ENCODE measurements around the gene MILR1. TPM values are rescaled to one million over a fixed set of nuclear protein-coding genes. Genes with fewer than 3 reads are reported as not detected.
"Not testable (repeated sequence)": the region's sequence is repeated elsewhere in the genome, so short reads cannot be mapped to it uniquely, and the experiment has no call there.

Gene MILR1
- total RNA-seq, 1 donor from 2014 or later: 2.5 TPM

DNA sequence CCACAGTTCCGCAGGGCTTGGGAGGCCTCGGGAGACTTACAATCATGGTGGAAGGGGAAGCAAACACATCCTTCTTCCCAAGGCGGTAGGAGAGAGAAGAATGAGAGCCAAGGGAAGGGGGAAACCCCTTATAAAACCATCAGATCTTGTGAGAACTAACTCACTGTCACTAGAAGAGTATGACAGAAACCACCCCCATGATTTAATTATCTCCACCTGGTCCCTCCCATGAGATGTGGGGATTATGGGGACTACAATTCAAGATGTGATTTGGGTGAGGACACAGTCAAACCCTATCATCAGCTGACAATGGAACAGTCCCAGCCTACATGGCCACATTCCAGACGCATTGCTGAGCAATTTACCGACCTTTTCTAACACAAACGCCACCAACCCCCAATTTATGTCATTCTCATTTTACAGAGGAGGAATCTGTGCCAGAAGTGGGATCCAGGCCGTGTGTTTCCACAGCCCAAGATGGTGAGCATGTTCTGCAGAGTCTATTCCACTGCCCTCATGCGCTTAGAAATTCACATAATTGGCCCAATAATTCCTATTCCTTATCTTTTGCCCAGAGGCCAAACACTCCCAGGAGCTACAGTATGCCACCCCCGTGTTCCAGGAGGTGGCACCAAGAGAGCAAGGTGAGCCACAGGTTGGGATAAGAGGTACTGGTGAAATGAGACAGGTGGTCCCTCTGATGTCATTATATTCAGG, 17.3 kb downstream of the MILR1 start:
- no peaks in the 10 kb centered on the region for H3K36me3 ChIP-seq
- no peaks in the 10 kb centered on the region for H3K27me3 ChIP-seq (ENCODE audit: low read depth)
- no peak overlapping the region for H3K27ac ChIP-seq (replicated peaks)
- TF ChIP-seq, protein P1, sequence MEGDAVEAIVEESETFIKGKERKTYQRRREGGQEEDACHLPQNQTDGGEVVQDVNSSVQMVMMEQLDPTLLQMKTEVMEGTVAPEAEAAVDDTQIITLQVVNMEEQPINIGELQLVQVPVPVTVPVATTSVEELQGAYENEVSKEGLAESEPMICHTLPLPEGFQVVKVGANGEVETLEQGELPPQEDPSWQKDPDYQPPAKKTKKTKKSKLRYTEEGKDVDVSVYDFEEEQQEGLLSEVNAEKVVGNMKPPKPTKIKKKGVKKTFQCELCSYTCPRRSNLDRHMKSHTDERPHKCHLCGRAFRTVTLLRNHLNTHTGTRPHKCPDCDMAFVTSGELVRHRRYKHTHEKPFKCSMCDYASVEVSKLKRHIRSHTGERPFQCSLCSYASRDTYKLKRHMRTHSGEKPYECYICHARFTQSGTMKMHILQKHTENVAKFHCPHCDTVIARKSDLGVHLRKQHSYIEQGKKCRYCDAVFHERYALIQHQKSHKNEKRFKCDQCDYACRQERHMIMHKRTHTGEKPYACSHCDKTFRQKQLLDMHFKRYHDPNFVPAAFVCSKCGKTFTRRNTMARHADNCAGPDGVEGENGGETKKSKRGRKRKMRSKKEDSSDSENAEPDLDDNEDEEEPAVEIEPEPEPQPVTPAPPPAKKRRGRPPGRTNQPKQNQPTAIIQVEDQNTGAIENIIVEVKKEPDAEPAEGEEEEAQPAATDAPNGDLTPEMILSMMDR (IDR thresholded peaks at IDR 0.05; ENCODE audit: borderline replicate concordance): no peak
- intact Hi-C loops (cut with micrococcal nuclease): no loop called here
- no peaks in the 10 kb centered on the region for H3K9me3 ChIP-seq (replicated peaks)
- H3K4me1 ChIP-seq: peaks cover 2% of the 10 kb centered on the region
- no peak for DNase-seq
- H3K4me3 ChIP-seq: no peak overlapping the region

DNA sequence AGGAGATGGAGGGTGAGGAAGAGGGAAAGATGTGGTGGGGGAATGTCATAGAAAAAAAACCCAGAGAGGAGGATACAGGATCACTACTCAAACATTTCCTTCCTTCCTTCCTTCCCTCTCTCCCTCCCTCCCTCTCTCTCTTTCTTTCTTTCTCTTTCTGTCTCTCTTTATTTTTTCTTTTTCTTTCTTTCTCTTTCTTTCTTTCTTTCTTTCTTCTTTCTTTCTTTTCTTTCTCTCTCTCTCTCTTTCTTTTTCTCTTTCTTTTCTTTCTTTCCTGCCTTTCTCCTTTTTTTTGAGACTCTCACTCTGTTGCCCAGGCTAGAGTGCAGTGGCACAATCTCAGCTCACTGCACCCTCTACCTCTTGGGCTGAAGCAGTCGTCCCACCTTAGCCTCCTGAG, 17.9 kb downstream of the MILR1 start:
- intact Hi-C loops (cut with micrococcal nuclease); H3K27ac ChIP-seq (replicated peaks); H3K36me3 ChIP-seq; H3K4me1 ChIP-seq; H3K9me3 ChIP-seq (replicated peaks); DNase-seq; H3K4me3 ChIP-seq; H3K27me3 ChIP-seq (ENCODE audit: low read depth): not testable (repeated sequence)

DNA sequence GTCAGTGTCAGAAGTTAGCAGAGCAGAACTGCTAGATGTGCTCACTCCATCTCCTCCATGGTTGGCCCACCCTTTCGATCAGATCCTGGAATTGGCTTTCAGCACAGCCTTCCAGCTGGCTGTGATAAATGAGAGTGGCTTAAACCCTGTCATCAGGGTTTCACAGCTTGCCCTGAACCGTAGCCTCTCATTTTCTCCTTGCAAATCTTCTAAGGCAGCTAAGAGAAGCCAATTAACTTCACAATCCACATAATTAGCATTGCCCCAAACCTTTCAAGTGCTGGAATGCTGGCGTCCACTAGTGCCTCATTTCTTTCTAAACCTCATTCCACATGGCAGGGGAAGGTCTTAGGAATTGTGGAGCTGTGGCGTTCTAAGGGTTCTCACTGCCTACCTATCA, 21.7 kb downstream of the MILR1 start:
- TF ChIP-seq, protein P1 (IDR thresholded peaks at IDR 0.05; ENCODE audit: borderline replicate concordance): no peak
- intact Hi-C loops (cut with micrococcal nuclease): no loop called here
- H3K27me3 ChIP-seq (ENCODE audit: low read depth): no peaks in the 10 kb centered on the region

DNA sequence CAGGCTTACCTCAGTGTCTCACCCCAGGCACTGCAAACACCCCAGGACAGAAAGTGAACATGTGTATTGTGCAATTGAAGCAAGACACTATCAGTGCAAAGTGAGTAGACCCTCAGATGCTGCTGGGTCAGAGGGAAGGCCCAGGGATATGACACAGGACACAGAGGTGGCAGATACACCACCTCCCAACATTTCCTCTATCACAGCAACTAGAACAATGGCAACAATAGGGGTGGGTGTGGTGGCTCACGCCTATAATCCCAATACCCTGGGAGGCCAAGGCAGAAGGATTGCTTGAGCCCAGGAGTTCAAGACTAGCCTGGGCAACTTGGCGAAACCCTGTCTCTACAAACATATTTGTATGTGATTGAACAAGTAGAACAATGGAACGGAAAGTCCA, 22.5 kb downstream of the MILR1 start:
- TF ChIP-seq, protein P1 (IDR thresholded peaks at IDR 0.05; ENCODE audit: borderline replicate concordance): no peak
- Histone ChIP-seq H3K4me3 (no peak overlapping the region), H3K27ac (replicated peaks) (no peak overlapping the region), H3K4me1 (no peaks in the 10 kb centered on the region), H3K27me3 (ENCODE audit: low read depth) (no peaks in the 10 kb centered on the region), H3K36me3 (no peaks in the 10 kb centered on the region), H3K9me3 (replicated peaks) (no peaks in the 10 kb centered on the region)
- DNase-seq: no peak
- intact Hi-C loops (cut with micrococcal nuclease): no loop called here

More for the DNA sequence above, 21.7 kb downstream of the MILR1 start:
- no peak overlapping the region for H3K27ac ChIP-seq (replicated peaks)
- H3K9me3 ChIP-seq (replicated peaks): no peaks in the 10 kb centered on the region
- no peak for DNase-seq
- no peak overlapping the region for H3K4me3 ChIP-seq
- H3K36me3 ChIP-seq: no peaks in the 10 kb centered on the region
- no peaks in the 10 kb centered on the region for H3K4me1 ChIP-seq

DNA sequence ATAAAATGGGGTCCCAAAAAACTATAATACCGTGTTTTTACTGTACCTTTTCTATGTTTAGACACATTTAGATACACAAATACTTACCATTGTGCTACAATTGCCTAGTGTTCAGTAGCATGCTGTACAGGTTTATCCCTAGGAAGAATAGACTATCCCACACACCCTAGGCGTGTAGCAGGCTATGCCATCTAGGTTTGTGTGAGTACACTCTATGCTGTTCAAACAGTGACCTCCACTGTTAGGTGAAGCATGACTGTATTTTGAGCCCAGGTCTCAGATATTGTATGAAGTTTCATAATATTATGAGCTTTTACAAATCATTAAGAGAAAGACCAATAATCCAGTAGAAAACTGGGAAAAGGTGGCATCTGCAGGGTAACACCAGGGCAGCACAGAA, 23.6 kb downstream of the MILR1 start:
- no peak overlapping the region for H3K4me3 ChIP-seq
- intact Hi-C loops (cut with micrococcal nuclease): no loop called here
- H3K4me1 ChIP-seq: no peaks in the 10 kb centered on the region
- no peaks in the 10 kb centered on the region for H3K9me3 ChIP-seq (replicated peaks)
- TF ChIP-seq, protein P1 (IDR thresholded peaks at IDR 0.05; ENCODE audit: borderline replicate concordance): no peak
- H3K27me3 ChIP-seq (ENCODE audit: low read depth): no peaks in the 10 kb centered on the region
- no peak for DNase-seq
- no peak overlapping the region for H3K27ac ChIP-seq (replicated peaks)
- H3K36me3 ChIP-seq: peaks cover 6% of the 10 kb centered on the region

DNA sequence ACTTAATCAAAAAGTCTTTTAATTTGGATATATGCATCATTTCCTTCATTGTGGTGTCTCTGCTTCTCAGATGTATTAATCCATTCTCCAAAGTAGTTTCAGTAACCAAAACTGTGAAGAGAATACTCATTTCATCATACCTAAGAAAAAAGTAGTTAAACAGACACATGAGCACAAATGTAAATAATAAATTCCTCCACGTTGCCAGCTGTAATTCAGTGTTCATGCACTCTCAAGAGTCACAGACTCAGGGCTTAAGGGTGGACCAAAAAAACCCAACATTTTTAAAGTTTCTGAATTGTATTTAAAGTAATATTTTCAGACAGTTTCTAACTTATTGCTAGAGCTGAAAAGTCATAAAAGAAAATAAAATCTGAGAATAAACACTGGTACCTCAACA, 28.9 kb downstream of the MILR1 start:
- no peaks in the 10 kb centered on the region for H3K4me1 ChIP-seq
- no peaks in the 10 kb centered on the region for H3K27me3 ChIP-seq (ENCODE audit: low read depth)
- TF ChIP-seq, protein P1 (IDR thresholded peaks at IDR 0.05; ENCODE audit: borderline replicate concordance): no peak
- peaks cover 52% of the 10 kb centered on the region for H3K36me3 ChIP-seq
- H3K9me3 ChIP-seq (replicated peaks): no peaks in the 10 kb centered on the region
- intact Hi-C loops (cut with micrococcal nuclease): no loop called here
- no peak overlapping the region for H3K27ac ChIP-seq (replicated peaks)
- no peak for DNase-seq
- H3K4me3 ChIP-seq: no peak overlapping the region
